Stimulated activated CD4-positive, alpha-beta T cell treated with anti-CD3 and anti-CD28 coated beads, Interleukin-1b, Interleukin-23, amount 100 ng/mL, for 1 hour (primary cell): ENCODE measurements around the gene TADA2A.

Experiments used
- DNase-seq, 2 donors: peaks; one replicate each; pipeline ENCODE4 v3.0.0-alpha.2; 2020; ENCODE audit warnings: low read depth in 2 of 2

The TADA2A gene

GRCh38 chr17:37461668-37462067 lies 55.0 kb downstream of the TADA2A start:
- no peak for DNase-seq

GRCh38 chr17:37462492-37462891 lies 55.8 kb downstream of the TADA2A start:
- DNase-seq = no peak

- no peak for DNase-seq
Observed at GRCh38 chr17:37463039-37463438, 56.4 kb downstream of the TADA2A start.

GRCh38 chr17:37465069-37465616 lies 58.5 kb downstream of the TADA2A start:
- no peak for DNase-seq

- no peak for DNase-seq
Observed at GRCh38 chr17:37466471-37466870, 59.8 kb downstream of the TADA2A start.

- DNase-seq = no peak
Observed at GRCh38 chr17:37470181-37470580, 63.5 kb downstream of the TADA2A start.

GRCh38 chr17:37475731-37476420 lies 69.2 kb downstream of the TADA2A start:
- no peak for DNase-seq

GRCh38 chr17:37476431-37477120 lies 69.9 kb downstream of the TADA2A start:
- no peak for DNase-seq

- no peak for DNase-seq
Observed at GRCh38 chr17:37478187-37478586, 71.5 kb downstream of the TADA2A start.

GRCh38 chr17:37479025-37479424 lies 72.3 kb downstream of the TADA2A start:
- DNase-seq = no peak

GRCh38 chr17:37480427-37480826 lies 73.7 kb downstream of the TADA2A start:
- DNase-seq = no peak

- DNase-seq = no peak
Observed at GRCh38 chr17:37481001-37481665, 74.4 kb downstream of the TADA2A start.

GRCh38 chr17:37483311-37484039 lies 76.8 kb downstream of the TADA2A start:
- DNase-seq = no peak

GRCh38 chr17:37485938-37486570 lies 79.4 kb downstream of the TADA2A start:
- no peak for DNase-seq

GRCh38 chr17:37488009-37488604 lies 81.4 kb downstream of the TADA2A start:
- no peak for DNase-seq

GRCh38 chr17:37488607-37489196 lies 82.0 kb downstream of the TADA2A start:
- DNase-seq = peak; percentile 11 to 28

GRCh38 chr17:37489197-37490001 lies 82.7 kb downstream of the TADA2A start, which contains the start of gene DUSP14:
DUSP14 (plus strand) TSS chr17:37489891; CDS start chr17:37512273, 22,382 bp downstream.
- DNase-seq = peak; percentile 54 to 55

- peak; percentile 34 to 58 for DNase-seq
Observed at GRCh38 chr17:37490022-37490587, 83.4 kb downstream of the TADA2A start.
